K562 (cell line): Measurements from ENCODE around the gene NTS. TPM values are rescaled to one million over a fixed set of nuclear protein-coding genes. Genes with fewer than 3 reads are reported as not detected.

Experiments
- ATAC-seq: fragments of 200-7000 bp; cut with Tn5 transposase; 3 replicates; pipeline ENCODE4 v1.9.1; 2020; ENCODE audit warnings: moderate library complexity
- BruUV-seq: library from RNA; stranded (reverse); fragments of 400-500 nt; replicated peaks from 2 replicates; lab custom pipeline; 2021; lab: Mats Ljungman, UMichigan
- CTCF ChIA-PET: fragments of 300-600 bp; formaldehyde crosslinking; extraction: SDS; loops from one replicate; lab custom pipeline; 2021; ENCODE audit warnings: low intra/inter-chr PET ratio; lab: Yijun Ruan, JAX
- POLR2A ChIA-PET: fragments of 300-600, 350-650 bp; sonication (Branson Sonifier 250); formaldehyde crosslinking; extraction: SDS; loops from one replicate; lab custom pipeline; 2021; ENCODE audit warnings: antibody characterized with exemption, inconsistent platforms; lab: Yijun Ruan, JAX
- DNase-seq, 4 experiments: peaks; one replicate each; pipeline versions ENCODE4 v3.0.0 to v3.0.0-alpha.2; 2011 to 2018; ENCODE audit warnings: low spot score in 3 of 4, mixed read lengths in 3 of 4; ENCODE audit errors: extremely low read depth in 1 of 4
- FAIRE-seq: peaks from 2 replicates; lab custom pipeline; 2011; peaks lifted over from hg19 to GRCh38; lab: Jason Lieb, UNC
- H2AFZ ChIP-seq: 2 replicates; pipeline ENCODE4 v1.6.0; 2011; ENCODE audit warnings: low read depth, low read length, control low read depth, inconsistent platforms
- H3K27ac ChIP-seq: fragments of 200-600 bp; 3 replicates; pipeline ENCODE4 v1.8.0; 2011; ENCODE audit warnings: low read depth, mild to moderate bottlenecking, control low read depth, inconsistent platforms, low read length, moderate library complexity, mixed read lengths; ENCODE audit errors: extremely low read depth
- H3K27me3 ChIP-seq, 2 experiments: fragments of 300-600 bp in 1 of 2; 2 replicates in 1 of 2; 3 replicates in 1 of 2; pipeline versions ENCODE4 v1.6.0 to v1.8.0; 2011; ENCODE audit warnings: inconsistent platforms in 2 of 2, low read length in 2 of 2, mild to moderate bottlenecking in 1 of 2, mixed read lengths in 1 of 2, moderate library complexity in 1 of 2; ENCODE audit not compliant: control insufficient read depth in 2 of 2, insufficient read depth in 2 of 2
- H3K36me3 ChIP-seq: fragments of 300-600 bp; 3 replicates; pipeline ENCODE4 v1.8.0; 2011; ENCODE audit warnings: mild to moderate bottlenecking, low read length, inconsistent platforms; ENCODE audit not compliant: control insufficient read depth, insufficient read depth
- H3K4me1 ChIP-seq, 2 experiments: fragments of 200-600 bp in 1 of 2; replicated peaks in 1 of 2; 2 replicates in 1 of 2; 3 replicates in 1 of 2; pipeline versions ENCODE4 v1.5.1 to v1.8.0; 2011; ENCODE audit warnings: inconsistent platforms in 2 of 2, low read length in 2 of 2, mild to moderate bottlenecking in 1 of 2, mixed read lengths in 1 of 2, moderate library complexity in 1 of 2; ENCODE audit not compliant: control insufficient read depth in 2 of 2, insufficient read depth in 2 of 2
- H3K4me2 ChIP-seq: 2 replicates; pipeline ENCODE4 v1.6.1; 2011; ENCODE audit warnings: low read length, control low read depth, inconsistent platforms, mixed read lengths; ENCODE audit not compliant: insufficient read depth
- H3K4me3 ChIP-seq: fragments of 200-600 bp; sonication (generic), shearing (Covaris generic); 2 replicates; pipeline ENCODE4 v1.5.1; 2016; ENCODE audit warnings: control low read depth, inconsistent platforms
- H3K79me2 ChIP-seq: fragments of 200-600 bp; 3 replicates; pipeline ENCODE4 v1.8.0; 2011; ENCODE audit warnings: low read length, inconsistent platforms; ENCODE audit not compliant: control insufficient read depth, insufficient read depth
- H3K9ac ChIP-seq, 2 experiments: 2 replicates each; pipeline versions ENCODE4 v1.6.0 to v1.6.1; 2011; ENCODE audit warnings: low read depth in 2 of 2, low read length in 2 of 2, control low read depth in 1 of 2, inconsistent platforms in 1 of 2, mild to moderate bottlenecking in 1 of 2, mixed read lengths in 1 of 2; ENCODE audit not compliant: insufficient read depth in 1 of 2
- H3K9me1 ChIP-seq: one replicate; pipeline ENCODE4 v1.6.0; 2011; ENCODE audit warnings: inconsistent platforms, mild to moderate bottlenecking, low read length, moderate library complexity; ENCODE audit not compliant: control insufficient read depth, insufficient read depth
- H3K9me3 ChIP-seq: replicated peaks from 2 replicates; pipeline ENCODE4 v1.5.1; 2011; ENCODE audit warnings: low read depth, low read length, inconsistent platforms; ENCODE audit not compliant: control insufficient read depth, insufficient read depth
- H4K20me1 ChIP-seq: replicated peaks from 2 replicates; pipeline ENCODE4 v1.6.1; 2011; ENCODE audit warnings: low read length, inconsistent platforms, mixed read lengths; ENCODE audit not compliant: control insufficient read depth, insufficient read depth
- CAMTA2 ChIP-seq: fragments of 250-450 bp; sonication (Bioruptor Pico); conservative IDR thresholded peaks from 2 replicates; pipeline ENCODE4 v1.5.1; 2022
- ETV1 ChIP-seq: fragments of 450-650 bp; conservative IDR thresholded peaks from 2 replicates; pipeline ENCODE4 v1.6.1; 2016; ENCODE audit warnings: missing genetic modification characterization, control low read depth, low read depth, missing compliant biosample characterization
- MYBL2 ChIP-seq, 2 experiments: fragments of 450-650 bp in 1 of 2; sonication (generic) in 1 of 2; formaldehyde crosslinking in 1 of 2; IDR thresholded peaks; 2 replicates each; pipeline versions ENCODE4 v1.6.1 to v1.8.1; 2017 to 2022; ENCODE audit warnings: borderline replicate concordance in 1 of 2, inconsistent platforms in 1 of 2, low read depth in 1 of 2, mild to moderate bottlenecking in 1 of 2, missing genetic modification reagents in 1 of 2, moderate library complexity in 1 of 2
- NRF1 ChIP-seq, 2 experiments: fragments of 450-650 bp; IDR thresholded peaks in 1 of 2; conservative IDR thresholded peaks in 1 of 2; 2 replicates each; pipeline ENCODE4 v1.6.1; 2014; ENCODE audit warnings: mild to moderate bottlenecking in 2 of 2
- PCBP2 ChIP-seq: fragments of 200-400 bp; formaldehyde crosslinking; IDR thresholded peaks from 2 replicates; pipeline ENCODE4 v1.6.1; 2018; ENCODE audit warnings: low read length, low read depth, mild to moderate bottlenecking, moderate library complexity; ENCODE audit not compliant: poor library complexity, severe bottlenecking
- POLR3G ChIP-seq: IDR thresholded peaks from 2 replicates; pipeline ENCODE4 v1.6.1; 2011; ENCODE audit not compliant: insufficient read length, insufficient replicate concordance; ENCODE audit errors: extremely low read depth
- RBFOX2 ChIP-seq: fragments of 200-400 bp; formaldehyde crosslinking; IDR thresholded peaks from 2 replicates; pipeline ENCODE4 v1.6.1; 2017; ENCODE audit warnings: low read depth, mild to moderate bottlenecking, low read length, moderate library complexity
- ZNF24 ChIP-seq: fragments of 450-650 bp; IDR thresholded peaks from 2 replicates; pipeline ENCODE4 v1.6.1; 2016
- ZNF347 ChIP-seq: fragments of 450-650 bp; formaldehyde crosslinking; IDR thresholded peaks from 2 replicates; pipeline ENCODE4 v1.4.0; 2020; ENCODE audit warnings: low read depth, mild to moderate bottlenecking, moderate library complexity
- ZNF384 ChIP-seq: IDR thresholded peaks from 2 replicates; pipeline ENCODE4 v1.6.1; 2012; ENCODE audit warnings: low read depth, low read length, improper control_type of control experiment
- ZNF695 ChIP-seq: fragments of 450-650 bp; formaldehyde crosslinking; IDR thresholded peaks from 2 replicates; pipeline ENCODE4 v1.4.0; 2020; ENCODE audit warnings: mild to moderate bottlenecking, moderate library complexity
- WGBS: fragments of 100-300 bp; shearing (Covaris generic); methylation state at CpG from one replicate; pipeline ENCODE4 v1.1.6; 2016; ENCODE audit warnings: low coverage, mixed read lengths; ENCODE audit not compliant: insufficient coverage; ENCODE audit errors: missing lambda C conversion rate; 5-methylcytosine and 5-hydroxymethylcytosine counted together
- in situ Hi-C: fragments of 300-500 bp; cut with MboI; formaldehyde crosslinking; loops from 4 replicates; pipeline ENCODE4 v1.15.0; 2018; ENCODE audit warnings: inconsistent platforms, mixed read lengths
- intact Hi-C: fragments of 100-400 bp; cut with micrococcal nuclease; formaldehyde crosslinking; loops from 2 replicates; pipeline ENCODE4 v1.14.2; 2022
- polyA plus RNA-seq, 8 experiments: library from polyadenylated mRNA; depleted of rRNA in 4 of 8; stranded (reverse) in 5 of 8; unstranded in 3 of 8; fragments of >200 nt; fragmentation: Nextera tagmentation in 2 of 8; fragmentation: Illumina TruSeq in 1 of 8; extraction: Ambion mirVana in 2 of 8; extraction: Trizol in 1 of 8; gene quantifications; 2 replicates each; pipeline versions ENCODE4 v1.2.1 to v1.2.3, GENCODE V29; 2011 to 2014; ENCODE audit warnings: inconsistent platforms in 1 of 8, missing spikeins in 1 of 8
- total RNA-seq, 7 experiments: library from RNA; depleted of rRNA in 6 of 7; stranded (reverse); fragments of >200 nt in 6 of 7; fragmentation: Illumina TruSeq in 2 of 7; extraction: Trizol in 2 of 7; gene quantifications; 2 replicates each; pipeline versions ENCODE4 v1.2.1 to v1.2.3, GENCODE V29; 2011 to 2021; ENCODE audit warnings: low replicate concordance in 1 of 7
- TF ChIP-seq, protein P1 (sequence below): sonication (generic); formaldehyde crosslinking; IDR thresholded peaks from 2 replicates; pipeline ENCODE4 v1.8.0; 2023; ENCODE audit warnings: missing genetic modification reagents, mild to moderate bottlenecking, borderline replicate concordance
- TF ChIP-seq, protein P2 (sequence below): fragments of 250-450 bp; sonication (Bioruptor Pico); IDR thresholded peaks from 2 replicates; pipeline ENCODE4 v1.8.0; 2022; ENCODE audit warnings: moderate library complexity, mild to moderate bottlenecking, inconsistent platforms
- TF ChIP-seq, protein P3 (sequence below): fragments of 450-650 bp; conservative IDR thresholded peaks from 2 replicates; pipeline ENCODE4 v1.6.1; 2016; ENCODE audit warnings: missing genetic modification characterization, low read depth, mild to moderate bottlenecking, missing compliant biosample characterization, moderate library complexity

NTS gene
- total and polyA plus RNA-seq, 9 of the 15 experiments (the other 6 are each of a cell fraction or from before 2014, with no cell fraction given), result 0.09 to 3.4 (median 0.18) TPM; not detected in 2

DNA sequence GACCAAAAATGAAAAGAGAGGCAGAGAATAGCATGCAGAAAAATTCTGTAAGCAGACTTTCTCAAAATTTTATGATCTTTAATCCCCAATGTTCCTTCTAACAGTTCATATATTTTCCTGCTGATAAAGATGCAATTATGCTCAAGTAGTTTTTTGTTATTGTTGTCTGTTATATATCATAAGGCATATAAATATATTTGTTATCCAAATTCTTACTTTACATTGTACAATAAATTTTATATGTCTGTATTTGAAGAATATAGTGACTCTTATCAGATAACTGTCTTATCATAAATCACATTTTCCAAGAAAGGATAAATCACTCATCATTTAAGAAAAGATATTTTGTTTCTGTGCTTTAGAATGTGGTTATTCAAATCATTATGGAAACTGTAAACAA lies 40.5 kb upstream of the NTS start (continued):
- TF ChIP-seq, protein P1, sequence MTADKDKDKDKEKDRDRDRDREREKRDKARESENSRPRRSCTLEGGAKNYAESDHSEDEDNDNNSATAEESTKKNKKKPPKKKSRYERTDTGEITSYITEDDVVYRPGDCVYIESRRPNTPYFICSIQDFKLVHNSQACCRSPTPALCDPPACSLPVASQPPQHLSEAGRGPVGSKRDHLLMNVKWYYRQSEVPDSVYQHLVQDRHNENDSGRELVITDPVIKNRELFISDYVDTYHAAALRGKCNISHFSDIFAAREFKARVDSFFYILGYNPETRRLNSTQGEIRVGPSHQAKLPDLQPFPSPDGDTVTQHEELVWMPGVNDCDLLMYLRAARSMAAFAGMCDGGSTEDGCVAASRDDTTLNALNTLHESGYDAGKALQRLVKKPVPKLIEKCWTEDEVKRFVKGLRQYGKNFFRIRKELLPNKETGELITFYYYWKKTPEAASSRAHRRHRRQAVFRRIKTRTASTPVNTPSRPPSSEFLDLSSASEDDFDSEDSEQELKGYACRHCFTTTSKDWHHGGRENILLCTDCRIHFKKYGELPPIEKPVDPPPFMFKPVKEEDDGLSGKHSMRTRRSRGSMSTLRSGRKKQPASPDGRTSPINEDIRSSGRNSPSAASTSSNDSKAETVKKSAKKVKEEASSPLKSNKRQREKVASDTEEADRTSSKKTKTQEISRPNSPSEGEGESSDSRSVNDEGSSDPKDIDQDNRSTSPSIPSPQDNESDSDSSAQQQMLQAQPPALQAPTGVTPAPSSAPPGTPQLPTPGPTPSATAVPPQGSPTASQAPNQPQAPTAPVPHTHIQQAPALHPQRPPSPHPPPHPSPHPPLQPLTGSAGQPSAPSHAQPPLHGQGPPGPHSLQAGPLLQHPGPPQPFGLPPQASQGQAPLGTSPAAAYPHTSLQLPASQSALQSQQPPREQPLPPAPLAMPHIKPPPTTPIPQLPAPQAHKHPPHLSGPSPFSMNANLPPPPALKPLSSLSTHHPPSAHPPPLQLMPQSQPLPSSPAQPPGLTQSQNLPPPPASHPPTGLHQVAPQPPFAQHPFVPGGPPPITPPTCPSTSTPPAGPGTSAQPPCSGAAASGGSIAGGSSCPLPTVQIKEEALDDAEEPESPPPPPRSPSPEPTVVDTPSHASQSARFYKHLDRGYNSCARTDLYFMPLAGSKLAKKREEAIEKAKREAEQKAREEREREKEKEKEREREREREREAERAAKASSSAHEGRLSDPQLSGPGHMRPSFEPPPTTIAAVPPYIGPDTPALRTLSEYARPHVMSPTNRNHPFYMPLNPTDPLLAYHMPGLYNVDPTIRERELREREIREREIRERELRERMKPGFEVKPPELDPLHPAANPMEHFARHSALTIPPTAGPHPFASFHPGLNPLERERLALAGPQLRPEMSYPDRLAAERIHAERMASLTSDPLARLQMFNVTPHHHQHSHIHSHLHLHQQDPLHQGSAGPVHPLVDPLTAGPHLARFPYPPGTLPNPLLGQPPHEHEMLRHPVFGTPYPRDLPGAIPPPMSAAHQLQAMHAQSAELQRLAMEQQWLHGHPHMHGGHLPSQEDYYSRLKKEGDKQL (CRISPR knock-in tag), result no peak
- TF ChIP-seq ZNF384, result no peak
- TF ChIP-seq, protein P2, sequence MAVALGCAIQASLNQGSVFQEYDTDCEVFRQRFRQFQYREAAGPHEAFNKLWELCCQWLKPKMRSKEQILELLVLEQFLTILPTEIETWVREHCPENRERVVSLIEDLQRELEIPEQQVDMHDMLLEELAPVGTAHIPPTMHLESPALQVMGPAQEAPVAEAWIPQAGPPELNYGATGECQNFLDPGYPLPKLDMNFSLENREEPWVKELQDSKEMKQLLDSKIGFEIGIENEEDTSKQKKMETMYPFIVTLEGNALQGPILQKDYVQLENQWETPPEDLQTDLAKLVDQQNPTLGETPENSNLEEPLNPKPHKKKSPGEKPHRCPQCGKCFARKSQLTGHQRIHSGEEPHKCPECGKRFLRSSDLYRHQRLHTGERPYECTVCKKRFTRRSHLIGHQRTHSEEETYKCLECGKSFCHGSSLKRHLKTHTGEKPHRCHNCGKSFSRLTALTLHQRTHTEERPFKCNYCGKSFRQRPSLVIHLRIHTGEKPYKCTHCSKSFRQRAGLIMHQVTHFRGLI (CRISPR knock-in tag), result no peak

DNA sequence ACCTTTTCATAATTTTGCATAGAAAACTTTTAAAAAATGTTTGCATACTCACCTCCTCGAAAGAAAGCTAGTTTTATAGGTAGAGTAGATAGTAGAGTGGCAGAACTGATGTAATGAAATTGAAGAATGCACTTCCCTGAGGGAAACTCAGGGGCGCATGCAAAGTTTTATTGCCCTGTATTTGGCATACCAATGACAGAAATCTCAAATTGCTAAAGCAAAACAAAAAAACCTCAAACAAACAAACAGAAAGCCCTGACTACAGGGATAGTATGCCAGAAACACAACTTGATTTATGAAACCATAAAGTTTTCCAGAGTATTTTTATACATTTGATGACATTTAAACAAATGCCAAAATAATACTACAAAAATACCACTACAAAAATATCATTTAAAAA lies 39.7 kb upstream of the NTS start:
- no peak for FAIRE-seq
- H3K9me3 ChIP-seq, result no peaks in the 10 kb centered on the region
- H3K4me2 ChIP-seq, result no peak overlapping the region
- H3K79me2 ChIP-seq, result no peaks in the 10 kb centered on the region
- H4K20me1 ChIP-seq, result no peaks in the 10 kb centered on the region
- no peaks in the 10 kb centered on the region for H3K9me1 ChIP-seq
- no peak overlapping the region for H3K27ac ChIP-seq
- no peak for DNase-seq
- WGBS, result 0% methylated on average over 2 of the region's 2 CpGs
- ATAC-seq, result no peak
- H3K4me1 ChIP-seq, result no peaks in the 10 kb centered on the region
- H2AFZ ChIP-seq, result no peak overlapping the region
- BruUV-seq, result no TSS peak
- in situ Hi-C loops (no loop called here), intact Hi-C loops (no loop called here)
- no peaks in the 10 kb centered on the region for H3K36me3 ChIP-seq
- no peak overlapping the region for H3K9ac ChIP-seq
- H3K4me3 ChIP-seq, result no peak overlapping the region
- POLR2A ChIA-PET, result no interaction called here
- CTCF ChIA-PET, result no interaction called here
- no peaks in the 10 kb centered on the region for H3K27me3 ChIP-seq
- TF ChIP-seq, protein P3, sequence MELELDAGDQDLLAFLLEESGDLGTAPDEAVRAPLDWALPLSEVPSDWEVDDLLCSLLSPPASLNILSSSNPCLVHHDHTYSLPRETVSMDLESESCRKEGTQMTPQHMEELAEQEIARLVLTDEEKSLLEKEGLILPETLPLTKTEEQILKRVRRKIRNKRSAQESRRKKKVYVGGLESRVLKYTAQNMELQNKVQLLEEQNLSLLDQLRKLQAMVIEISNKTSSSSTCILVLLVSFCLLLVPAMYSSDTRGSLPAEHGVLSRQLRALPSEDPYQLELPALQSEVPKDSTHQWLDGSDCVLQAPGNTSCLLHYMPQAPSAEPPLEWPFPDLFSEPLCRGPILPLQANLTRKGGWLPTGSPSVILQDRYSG, result no peak
- TF ChIP-seq POLR3G (no peak), ZNF347 (CRISPR knock-in tag) (no peak), PCBP2 (no peak), ZNF24 (no peak), RBFOX2 (no peak), MYBL2 (IDR thresholded peaks at IDR 0.05; ENCODE audit: low read depth) (no peak), MYBL2 (CRISPR knock-in tag; IDR thresholded peaks at IDR 0.05; ENCODE audit: borderline replicate concordance) (no peak), CAMTA2 (CRISPR knock-in tag) (no peak), ETV1 (tag) (no peak), ZNF695 (CRISPR knock-in tag) (no peak), NRF1 (conservative IDR thresholded peaks at IDR 0.05 in 1 of 2, IDR thresholded peaks at IDR 0.05 in 1 of 2) (no peak)
